ENCODE results near the gene FSTL3.
A peak's percentile ranks its signal among the peaks of the same experiment; 100 is the strongest.
"Not testable (repeated sequence)": the region's sequence is repeated elsewhere in the genome, so short reads cannot be mapped to it uniquely, and the experiment has no call there.

Gene FSTL3

DNA sequence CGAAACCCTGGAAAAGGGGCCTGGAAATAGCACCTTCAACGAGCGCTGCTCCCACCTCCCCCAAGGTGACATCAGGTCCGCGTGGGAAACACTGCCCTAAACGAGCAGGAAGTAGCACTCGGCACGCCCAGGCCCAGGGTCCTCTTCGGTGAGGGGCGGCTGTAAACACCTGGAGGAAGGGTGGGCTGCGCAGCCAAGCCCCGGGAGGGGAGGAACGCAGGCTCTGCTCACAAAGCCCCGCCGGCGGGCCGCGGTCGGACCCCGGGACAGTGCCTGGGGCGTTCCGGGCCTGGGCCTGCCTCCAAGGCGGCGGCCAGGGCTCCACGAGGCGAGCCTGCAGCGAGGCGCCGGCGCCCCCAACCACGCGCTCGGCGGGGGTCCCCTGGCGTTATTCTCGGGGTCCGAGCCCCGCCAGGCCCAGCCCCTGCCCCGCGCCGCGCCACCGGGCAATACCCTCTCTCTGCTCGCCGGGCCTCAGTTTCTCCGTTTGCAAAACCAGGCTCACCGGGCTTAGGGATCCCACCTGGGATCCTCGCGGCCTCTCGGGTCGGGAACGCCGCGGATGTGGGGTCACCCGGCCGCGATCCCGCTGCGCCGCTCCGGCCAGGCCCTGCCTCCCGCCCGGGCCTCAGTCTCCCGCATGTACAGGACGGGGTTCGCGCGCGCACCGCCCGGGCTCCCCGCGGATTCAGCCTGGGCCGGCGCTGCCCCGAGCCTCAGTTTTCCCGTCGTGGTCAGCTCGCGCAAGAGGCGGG lies 13.8 kb upstream of the FSTL3 start:
- FAIRE-seq, result no peak

GRCh38 chr19:662962-663681 lies 13.1 kb upstream of the FSTL3 start, which contains the start of gene RNF126:
TSS of gene RNF126 (minus strand) at chr19:663214. CDS start at chr19:663121, 93 bp downstream.
- no peak for FAIRE-seq

- FAIRE-seq, result no peak
Measured at GRCh38 chr19:663682-664117, 12.5 kb upstream of the FSTL3 start.

GRCh38 chr19:664913-665443 lies 11.2 kb upstream of the FSTL3 start:
- FAIRE-seq, result peak; percentile 36

DNA sequence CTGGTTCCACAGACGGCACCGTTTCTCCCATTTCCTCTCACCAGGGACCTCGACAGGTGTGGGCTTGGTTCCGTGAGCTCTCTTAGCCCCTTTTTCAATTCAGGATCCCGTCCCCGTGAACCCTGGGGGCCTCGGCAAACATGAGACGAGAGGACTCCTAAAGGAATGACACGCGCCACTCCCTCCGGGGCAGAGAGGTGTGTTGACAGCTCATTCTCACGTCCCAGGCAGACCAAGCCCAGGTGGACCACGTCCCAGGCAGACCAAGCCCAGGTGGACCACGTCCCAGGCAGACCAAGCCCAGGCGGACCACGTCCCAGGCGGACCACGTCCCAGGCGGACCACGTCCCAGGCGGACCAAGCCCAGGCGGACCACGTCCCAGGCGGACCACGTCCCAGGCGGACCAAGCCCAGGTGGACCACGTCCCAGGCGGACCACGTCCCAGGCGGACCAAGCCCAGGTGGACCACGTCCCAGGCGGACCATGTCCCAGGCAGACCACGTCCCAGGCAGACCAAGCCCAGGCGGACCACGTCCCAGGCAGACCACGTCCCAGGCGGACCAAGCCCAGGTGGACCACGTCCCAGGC lies 9.1 kb upstream of the FSTL3 start:
- not testable (repeated sequence) for FAIRE-seq

DNA sequence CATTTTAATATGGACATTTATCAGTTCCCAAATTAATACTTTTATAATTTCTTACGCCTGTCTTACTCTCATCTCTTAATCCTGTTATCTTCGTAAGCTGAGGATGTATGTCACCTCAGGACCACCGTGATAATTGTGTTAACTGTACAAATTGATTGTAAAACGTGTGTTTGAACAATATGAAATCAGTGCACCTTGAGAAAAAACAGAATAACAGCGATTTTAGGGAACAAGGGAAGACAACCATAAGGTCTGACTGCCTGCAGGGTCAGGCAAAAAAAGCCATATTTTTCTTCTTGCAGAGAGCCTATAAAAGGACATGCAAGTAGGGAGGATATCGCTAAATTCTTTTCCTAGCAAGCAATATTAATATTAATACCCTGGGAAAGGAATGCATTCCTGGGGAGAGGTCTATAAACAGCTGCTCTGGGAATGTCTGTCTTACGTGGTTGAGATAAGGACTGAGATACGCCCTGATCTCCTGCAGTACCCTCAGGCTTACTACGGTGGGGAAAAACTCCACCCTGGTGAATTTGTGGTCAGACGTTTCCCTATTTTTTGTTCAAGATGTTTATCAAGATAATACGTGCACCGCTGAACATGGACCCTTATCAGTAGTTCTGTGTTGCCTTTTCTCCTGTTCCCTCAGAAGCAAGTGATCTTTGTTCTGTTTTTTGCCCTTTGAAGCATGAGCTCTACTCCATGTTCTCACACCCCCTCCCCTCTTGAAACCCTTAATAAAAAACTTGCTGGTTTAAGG lies 7.3 kb upstream of the FSTL3 start:
- FAIRE-seq, result not testable (repeated sequence)

DNA sequence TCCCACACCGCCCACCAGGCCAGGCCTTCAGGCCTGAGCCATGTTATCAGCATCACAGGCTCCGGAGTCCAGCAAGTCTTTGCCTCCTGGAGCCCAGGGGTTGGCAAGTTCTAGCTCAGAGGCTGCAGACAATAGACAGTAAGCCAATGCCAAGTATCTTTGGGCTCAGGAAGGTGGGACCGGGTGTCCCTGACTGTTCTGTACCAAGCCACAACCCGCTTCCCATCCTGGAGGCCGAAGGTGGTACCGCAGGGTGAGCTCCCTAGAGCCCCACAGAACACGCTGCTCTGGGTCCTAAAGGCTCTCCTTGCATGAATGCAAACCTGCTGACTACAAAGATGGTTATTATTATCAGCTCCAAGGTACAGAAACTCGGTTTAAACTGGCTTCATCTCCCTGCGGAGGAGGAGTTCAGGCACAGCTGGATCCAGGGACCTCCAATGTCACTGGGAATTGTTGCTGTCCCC lies 5.5 kb upstream of the FSTL3 start:
- FAIRE-seq, result no peak

DNA sequence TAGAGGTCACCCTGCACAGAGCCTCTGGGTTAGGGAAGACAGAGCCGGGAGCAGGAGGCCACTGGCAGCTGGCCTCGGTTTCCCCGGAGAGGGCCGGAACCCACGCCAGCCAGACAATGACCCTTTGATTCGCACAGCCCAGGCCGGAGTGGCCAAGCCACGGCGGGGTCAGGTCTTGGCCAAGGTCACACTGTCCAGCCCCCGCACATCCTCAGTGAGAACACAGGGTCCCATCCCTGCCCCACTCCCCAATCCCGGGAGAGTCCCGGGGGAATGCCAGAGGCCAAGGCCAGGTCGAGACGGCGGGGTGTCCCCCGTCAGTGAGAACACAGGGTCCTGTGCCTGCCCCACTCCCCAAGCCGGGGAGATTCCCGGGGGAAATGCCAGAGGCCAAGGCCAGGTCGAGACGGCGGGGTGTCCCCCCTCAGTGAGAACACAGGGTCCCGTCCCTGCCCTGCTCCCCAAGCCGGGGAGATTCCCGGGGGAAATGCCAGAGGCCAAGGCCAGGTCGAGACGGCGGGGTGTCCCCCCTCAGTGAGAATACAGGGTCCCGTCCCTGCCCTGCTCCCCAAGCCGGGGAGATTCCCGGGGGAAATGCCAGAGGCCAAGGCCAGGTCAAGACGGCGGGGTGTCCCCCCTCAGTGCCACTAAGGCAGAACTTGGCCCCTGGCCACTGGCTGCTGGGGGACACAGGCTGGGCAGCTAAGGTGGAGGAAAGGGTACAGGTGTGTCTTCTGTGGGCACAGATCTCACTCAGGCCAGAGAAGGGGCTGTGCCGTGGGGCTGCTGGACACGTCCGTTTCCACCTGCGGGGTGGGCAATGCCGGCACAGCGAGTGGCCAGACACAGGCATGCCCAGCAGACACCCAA lies 1.7 kb upstream of the FSTL3 start:
- no peak for FAIRE-seq

DNA sequence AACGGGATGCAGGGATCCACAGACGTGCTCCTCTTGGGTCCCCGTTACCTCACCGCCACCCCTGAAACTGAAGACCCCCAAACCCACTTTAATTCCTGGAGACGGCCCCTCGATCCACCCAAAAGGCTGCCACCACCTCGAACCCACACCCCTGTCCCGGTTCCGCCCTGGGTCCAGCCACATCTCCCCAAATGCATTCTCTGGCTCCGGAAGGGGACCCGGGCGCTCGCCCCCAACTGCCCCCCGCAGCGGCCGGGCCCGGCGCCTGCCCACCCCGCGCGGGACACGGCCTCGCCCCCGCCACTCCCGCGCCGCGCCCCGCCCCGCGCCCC lies 219 bp upstream of the FSTL3 start:
- no peak for FAIRE-seq

DNA sequence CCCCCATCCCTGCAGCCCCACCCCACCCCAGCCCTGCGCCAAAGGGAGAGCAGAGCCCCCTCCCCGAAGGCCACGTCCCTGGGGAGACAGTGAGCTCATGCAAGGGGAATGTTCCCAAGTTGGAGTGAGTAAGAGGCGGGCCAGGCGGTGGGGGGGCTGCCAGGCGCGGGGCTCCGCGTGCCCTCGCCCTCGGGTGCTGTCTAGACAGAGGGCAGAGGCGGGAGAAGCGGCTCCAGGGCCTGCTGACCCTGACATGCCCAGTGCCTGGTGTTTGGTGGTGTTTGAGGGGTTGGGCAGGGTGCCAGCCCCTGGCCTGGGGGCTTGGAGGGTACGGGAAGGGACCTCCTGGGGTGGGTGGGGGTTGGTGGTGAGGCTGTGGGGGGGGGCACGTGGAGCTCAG lies 1.0 kb downstream of the FSTL3 start:
- FAIRE-seq, result no peak

GRCh38 chr19:677601-678436 lies 1.6 kb downstream of the FSTL3 start:
- no peak for FAIRE-seq

- FAIRE-seq, result no peak
Measured at GRCh38 chr19:678791-679388, 2.7 kb downstream of the FSTL3 start.

GRCh38 chr19:679418-680286 lies 3.5 kb downstream of the FSTL3 start:
- FAIRE-seq, result no peak

GRCh38 chr19:680287-681028 lies 4.3 kb downstream of the FSTL3 start:
- FAIRE-seq, result peak; percentile 92

- FAIRE-seq, result no peak
Measured at GRCh38 chr19:681029-682019, 5.1 kb downstream of the FSTL3 start.

DNA sequence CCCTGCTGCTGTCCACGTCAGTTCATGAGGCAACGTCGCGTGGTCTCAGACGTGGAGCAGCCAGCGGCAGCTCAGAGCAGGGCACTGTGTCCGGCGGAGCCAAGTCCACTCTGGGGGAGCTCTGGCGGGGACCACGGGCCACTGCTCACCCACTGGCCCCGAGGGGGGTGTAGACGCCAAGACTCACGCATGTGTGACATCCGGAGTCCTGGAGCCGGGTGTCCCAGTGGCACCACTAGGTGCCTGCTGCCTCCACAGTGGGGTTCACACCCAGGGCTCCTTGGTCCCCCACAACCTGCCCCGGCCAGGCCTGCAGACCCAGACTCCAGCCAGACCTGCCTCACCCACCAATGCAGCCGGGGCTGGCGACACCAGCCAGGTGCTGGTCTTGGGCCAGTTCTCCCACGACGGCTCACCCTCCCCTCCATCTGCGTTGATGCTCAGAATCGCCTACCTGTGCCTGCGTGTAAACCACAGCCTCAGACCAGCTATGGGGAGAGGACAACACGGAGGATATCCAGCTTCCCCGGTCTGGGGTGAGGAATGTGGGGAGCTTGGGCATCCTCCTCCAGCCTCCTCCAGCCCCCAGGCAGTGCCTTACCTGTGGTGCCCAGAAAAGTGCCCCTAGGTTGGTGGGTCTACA lies 6.6 kb downstream of the FSTL3 start:
- FAIRE-seq, result no peak

GRCh38 chr19:685454-685931 lies 9.3 kb downstream of the FSTL3 start:
- FAIRE-seq, result no peak

Measured in G401.6 (cell line).